Left renal pelvis (tissue), 4 donors: ENCODE data around the gene SAMD9L. TPM values are rescaled to one million over a fixed set of nuclear protein-coding genes. Genes with fewer than 3 reads are reported as not detected.
A peak's percentile ranks its signal among the peaks of the same experiment; 100 is the strongest.
"Not testable (repeated sequence)": the region's sequence is repeated elsewhere in the genome, so short reads cannot be mapped to it uniquely, and the experiment has no call there.

Experiments used
- DNase-seq, 4 donors: peaks; one replicate each; pipeline ENCODE4 v3.0.0-alpha.2; 2013; ENCODE audit warnings: low read depth in 4 of 4, low spot score in 3 of 4
- polyA plus RNA-seq, 4 donors: library from polyadenylated mRNA; unstranded; fragments of 120-200 nt; gene quantifications; one replicate each; pipeline ENCODE4 v1.2.1, GENCODE V29; 2013; ENCODE audit not compliant: insufficient read length in 4 of 4

SAMD9L gene
- polyA plus RNA-seq, 4 donors, result 2.5 to 9.5 (median 4.3) TPM

- no peak for DNase-seq
Measured at GRCh38 chr7:93146472-93147141, 1.6 kb downstream of the SAMD9L start.

GRCh38 chr7:93146036-93146435 is 2.1 kb downstream of the SAMD9L start:
- no peak for DNase-seq

GRCh38 chr7:93145354-93145753 is 2.8 kb downstream of the SAMD9L start:
- DNase-seq, result no peak

- DNase-seq, result no peak
Measured at GRCh38 chr7:93142127-93142526, 6.1 kb downstream of the SAMD9L start.

GRCh38 chr7:93140582-93141191 is 7.5 kb downstream of the SAMD9L start:
- no peak for DNase-seq

GRCh38 chr7:93138576-93138975 is 9.6 kb downstream of the SAMD9L start:
- no peak for DNase-seq

GRCh38 chr7:93133005-93133404 is 15.2 kb downstream of the SAMD9L start:
- DNase-seq, result no peak

- DNase-seq, result no peak
Measured at GRCh38 chr7:93132216-93132615, 16.0 kb downstream of the SAMD9L start.

GRCh38 chr7:93126954-93127353 is 21.2 kb downstream of the SAMD9L start:
- DNase-seq, result not testable (repeated sequence)

GRCh38 chr7:93123532-93123931 is 24.7 kb downstream of the SAMD9L start:
- DNase-seq, result not testable (repeated sequence)

GRCh38 chr7:93120592-93121549 is 27.3 kb downstream of the SAMD9L start:
- DNase-seq, result no peak

- DNase-seq, result no peak
Measured at GRCh38 chr7:93119191-93119905, 28.8 kb downstream of the SAMD9L start.

- peak; percentile 45 to 59 (median 55) for DNase-seq
Measured at GRCh38 chr7:93117852-93118530, 30.2 kb downstream of the SAMD9L start, which contains the start of gene SAMD9. TSS of gene SAMD9 (minus strand) at chr7:93117979. CDS start at chr7:93106097, 11,882 bp downstream.

- DNase-seq, result no peak
Measured at GRCh38 chr7:93117327-93117726, 30.9 kb downstream of the SAMD9L start.

- no peak for DNase-seq
Measured at GRCh38 chr7:93115796-93116195, 32.4 kb downstream of the SAMD9L start.

GRCh38 chr7:93108003-93108402 is 40.2 kb downstream of the SAMD9L start:
- no peak for DNase-seq

GRCh38 chr7:93097388-93097787 is 50.8 kb downstream of the SAMD9L start:
- no peak for DNase-seq

- DNase-seq, result no peak
Measured at GRCh38 chr7:93092757-93093370, 55.3 kb downstream of the SAMD9L start.
